IPS-18c (cell line): ENCODE data around the gene COL8A1.

Experiments
- H3K4me3 ChIP-seq: 2 replicates; pipeline ENCODE4 v1.7.0; 2013; ENCODE audit warnings: low read depth, mild to moderate bottlenecking, low read length, moderate library complexity; ENCODE audit not compliant: insufficient read depth
- H3K9me3 ChIP-seq: one replicate; pipeline ENCODE4 v1.6.1; 2013; ENCODE audit warnings: mild to moderate bottlenecking, low read length, moderate library complexity; ENCODE audit not compliant: control insufficient read depth, insufficient read depth

Gene COL8A1

GRCh38 chr3:99761415-99762165, 123.2 kb downstream of the COL8A1 start:
- Histone ChIP-seq H3K9me3 (no peaks in the 10 kb centered on the region), H3K4me3 (no peak overlapping the region)

DNA sequence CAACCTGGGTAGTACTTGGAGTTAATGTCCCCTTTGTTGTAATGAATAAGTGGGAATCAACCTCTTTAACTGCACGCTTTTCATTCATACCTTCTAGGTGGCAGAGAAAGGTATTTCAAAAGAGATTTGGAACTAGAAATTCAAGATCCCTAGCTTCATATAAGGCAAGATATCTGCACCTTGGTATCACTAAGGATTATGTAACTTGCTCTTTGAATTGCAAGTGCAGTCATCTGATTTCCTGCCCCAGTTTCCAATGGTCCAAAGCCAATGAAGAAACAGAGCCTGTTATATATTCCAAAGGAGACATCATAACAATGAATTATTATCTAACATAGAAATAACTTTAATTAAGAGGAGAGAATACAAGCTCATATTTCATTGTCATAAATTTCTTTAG, 124.5 kb downstream of the COL8A1 start:
- Histone ChIP-seq H3K4me3 (no peak overlapping the region), H3K9me3 (no peaks in the 10 kb centered on the region)

GRCh38 chr3:99764377-99764776, 126.0 kb downstream of the COL8A1 start:
- no peak overlapping the region for H3K4me3 ChIP-seq
- no peaks in the 10 kb centered on the region for H3K9me3 ChIP-seq

DNA sequence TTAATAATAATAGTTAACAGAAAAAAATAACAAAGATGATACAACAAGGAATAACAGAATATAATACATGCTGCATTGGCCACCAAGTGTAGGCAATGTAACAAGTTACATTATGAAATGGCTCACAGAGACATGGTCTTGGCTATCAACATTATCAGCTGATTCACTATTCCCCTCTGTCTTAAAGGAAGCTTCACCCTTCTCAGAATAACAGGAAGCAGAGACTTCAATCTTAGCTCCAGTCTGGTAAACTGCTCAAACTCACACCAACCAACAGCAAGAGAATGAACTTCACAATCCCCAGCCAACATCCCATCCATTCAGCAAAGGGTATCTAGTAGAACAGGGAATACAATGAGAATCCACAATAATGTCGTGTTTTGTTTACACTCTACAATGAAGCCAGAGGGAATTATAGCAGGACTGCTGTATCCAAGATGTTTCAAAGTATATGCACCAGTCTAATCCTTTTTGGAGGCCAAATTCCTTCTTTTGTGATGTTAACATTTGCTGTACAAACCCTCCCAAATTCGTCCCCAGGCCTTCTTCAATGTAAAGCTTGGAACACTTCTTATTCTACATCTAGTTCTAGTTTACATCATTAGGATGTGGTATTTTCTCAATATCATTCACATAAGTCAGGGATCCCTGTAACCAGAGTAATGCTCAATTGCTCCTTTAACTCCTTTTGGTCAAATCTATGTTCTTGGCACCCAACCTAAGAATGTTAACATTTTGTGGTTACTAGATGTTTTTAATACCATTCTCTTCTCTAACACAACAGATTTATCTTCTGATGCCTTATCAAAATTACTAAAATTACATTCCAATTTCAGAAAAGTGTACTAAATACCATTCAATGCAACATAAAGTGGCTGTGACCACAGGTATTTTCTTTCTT, 126.9 kb downstream of the COL8A1 start:
- H3K4me3 ChIP-seq = no peak overlapping the region

GRCh38 chr3:99767291-99767690, 128.9 kb downstream of the COL8A1 start:
- no peaks in the 10 kb centered on the region for H3K9me3 ChIP-seq

More for the DNA sequence above, 126.9 kb downstream of the COL8A1 start:
- no peaks in the 10 kb centered on the region for H3K9me3 ChIP-seq

GRCh38 chr3:99768126-99768525, 129.7 kb downstream of the COL8A1 start:
- Histone ChIP-seq H3K4me3 (no peak overlapping the region), H3K9me3 (no peaks in the 10 kb centered on the region)

More at GRCh38 chr3:99767291-99767690, 128.9 kb downstream of the COL8A1 start:
- H3K4me3 ChIP-seq = no peak overlapping the region

GRCh38 chr3:99768808-99769501, 130.6 kb downstream of the COL8A1 start:
- Histone ChIP-seq H3K9me3 (no peaks in the 10 kb centered on the region), H3K4me3 (no peak overlapping the region)

DNA sequence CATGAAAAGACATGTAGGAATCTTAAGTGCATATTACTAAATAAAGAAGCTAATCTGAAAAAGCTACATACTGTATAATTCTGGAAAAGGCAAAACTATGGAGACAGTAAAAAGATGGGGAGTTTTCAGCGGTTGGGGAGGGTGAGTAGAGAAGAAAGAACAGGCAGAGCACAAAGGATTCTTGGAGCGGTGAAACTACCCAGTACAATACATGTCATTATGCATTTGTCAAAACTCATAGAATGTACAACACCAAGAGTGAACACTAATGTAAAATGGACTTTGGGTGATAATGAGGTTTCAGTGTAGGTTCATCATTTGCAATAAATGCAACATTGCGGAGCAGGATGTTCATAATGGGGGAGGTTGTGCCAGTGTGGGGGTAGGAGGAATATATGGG, 133.8 kb downstream of the COL8A1 start:
- Histone ChIP-seq H3K4me3 (no peak overlapping the region), H3K9me3 (no peaks in the 10 kb centered on the region)

GRCh38 chr3:99772671-99773070, 134.3 kb downstream of the COL8A1 start:
- H3K4me3 ChIP-seq = no peak overlapping the region
- H3K9me3 ChIP-seq = no peaks in the 10 kb centered on the region

GRCh38 chr3:99774467-99774866, 136.1 kb downstream of the COL8A1 start:
- Histone ChIP-seq H3K9me3 (no peaks in the 10 kb centered on the region), H3K4me3 (no peak overlapping the region)

DNA sequence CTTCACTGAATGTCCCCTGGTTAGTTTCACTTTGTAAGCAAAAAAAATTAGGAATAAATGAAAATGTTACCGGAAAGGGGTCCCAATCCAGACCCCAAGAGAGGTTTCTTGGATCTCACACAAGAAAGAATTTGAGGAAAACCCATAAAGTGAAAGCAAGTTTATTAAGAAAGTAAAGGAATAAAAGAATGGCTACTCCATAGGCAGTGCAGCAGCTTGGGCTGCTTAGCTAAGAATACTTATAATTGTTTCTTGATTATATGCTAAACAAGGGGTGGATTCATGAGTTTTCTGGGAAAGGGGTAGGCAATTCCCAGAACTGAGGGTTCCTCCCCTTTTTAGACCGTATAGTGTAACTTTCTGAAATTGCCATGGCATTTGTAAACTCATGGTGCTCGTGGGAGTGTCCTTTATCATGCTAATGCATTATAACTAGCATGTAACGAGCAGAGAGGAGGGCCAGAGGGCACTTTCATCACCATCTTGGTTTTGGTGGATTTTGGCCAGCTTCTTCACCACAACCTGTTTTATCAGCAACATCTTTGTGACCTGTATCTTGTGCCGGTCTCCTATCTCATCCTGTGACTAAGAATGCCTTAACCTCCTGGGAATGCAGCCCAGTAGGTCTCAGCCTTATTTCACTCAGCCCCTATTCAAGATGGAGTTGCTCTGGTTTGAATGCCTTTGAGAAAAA, 138.3 kb downstream of the COL8A1 start:
- Histone ChIP-seq H3K4me3 (no peak overlapping the region), H3K9me3 (no peaks in the 10 kb centered on the region)

DNA sequence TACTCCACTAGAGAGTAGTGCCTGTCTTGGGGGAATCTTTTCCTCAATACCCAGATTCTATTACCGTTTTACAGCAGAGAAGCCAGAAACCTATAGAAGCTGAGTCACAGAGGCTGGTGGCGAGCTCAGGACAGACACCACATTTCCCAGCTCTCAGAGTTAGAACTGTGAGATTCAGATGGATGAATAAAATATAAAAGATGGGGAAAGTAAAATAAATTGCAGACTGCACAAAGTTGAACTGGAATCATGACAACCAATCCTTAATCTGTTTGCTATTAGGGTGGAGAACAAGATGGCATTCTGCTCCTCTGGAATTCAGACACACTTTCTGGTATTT, 138.8 kb downstream of the COL8A1 start:
- Histone ChIP-seq H3K9me3 (no peaks in the 10 kb centered on the region), H3K4me3 (no peak overlapping the region)

GRCh38 chr3:99777708-99778107, 139.3 kb downstream of the COL8A1 start:
- Histone ChIP-seq H3K4me3 (no peak overlapping the region), H3K9me3 (no peaks in the 10 kb centered on the region)

DNA sequence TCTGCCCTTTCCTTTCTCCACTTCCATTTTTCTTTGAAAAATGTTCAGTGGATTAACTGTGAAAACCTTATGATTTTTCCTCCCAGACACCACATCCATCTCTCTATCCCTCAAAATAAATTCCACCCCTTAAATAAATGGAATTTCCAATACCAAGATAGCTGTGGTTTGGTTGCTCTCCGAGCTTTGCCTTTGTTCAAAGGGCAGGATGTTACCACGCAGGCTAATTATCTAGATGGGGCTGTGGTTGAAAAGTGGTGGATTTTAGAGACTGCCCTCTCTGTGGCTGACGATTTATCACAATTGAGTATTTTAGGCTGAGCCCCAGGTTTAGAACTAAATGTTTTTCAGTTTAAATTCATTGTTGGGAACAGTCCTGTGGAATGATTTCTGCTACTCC, 142.4 kb downstream of the COL8A1 start:
- Histone ChIP-seq H3K9me3 (no peaks in the 10 kb centered on the region), H3K4me3 (no peak overlapping the region)

DNA sequence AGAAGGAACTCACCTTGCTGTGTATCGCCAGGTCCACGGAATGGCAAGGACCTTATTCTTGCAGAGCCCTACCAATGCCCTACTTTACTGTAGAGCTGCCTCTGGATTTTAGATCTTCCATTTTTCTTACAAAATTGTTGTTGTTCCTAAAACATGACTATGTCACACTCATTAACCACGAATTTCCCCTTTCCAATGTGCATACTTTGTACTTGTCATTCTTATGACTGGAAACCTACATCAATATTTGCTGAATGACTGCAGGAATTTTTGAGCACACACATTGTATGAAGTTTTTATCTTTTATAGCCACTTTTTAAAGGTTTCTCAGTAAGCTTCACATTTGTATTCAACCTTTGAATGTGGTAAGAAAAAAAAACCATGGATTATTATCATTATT, 143.4 kb downstream of the COL8A1 start:
- no peak overlapping the region for H3K4me3 ChIP-seq

DNA sequence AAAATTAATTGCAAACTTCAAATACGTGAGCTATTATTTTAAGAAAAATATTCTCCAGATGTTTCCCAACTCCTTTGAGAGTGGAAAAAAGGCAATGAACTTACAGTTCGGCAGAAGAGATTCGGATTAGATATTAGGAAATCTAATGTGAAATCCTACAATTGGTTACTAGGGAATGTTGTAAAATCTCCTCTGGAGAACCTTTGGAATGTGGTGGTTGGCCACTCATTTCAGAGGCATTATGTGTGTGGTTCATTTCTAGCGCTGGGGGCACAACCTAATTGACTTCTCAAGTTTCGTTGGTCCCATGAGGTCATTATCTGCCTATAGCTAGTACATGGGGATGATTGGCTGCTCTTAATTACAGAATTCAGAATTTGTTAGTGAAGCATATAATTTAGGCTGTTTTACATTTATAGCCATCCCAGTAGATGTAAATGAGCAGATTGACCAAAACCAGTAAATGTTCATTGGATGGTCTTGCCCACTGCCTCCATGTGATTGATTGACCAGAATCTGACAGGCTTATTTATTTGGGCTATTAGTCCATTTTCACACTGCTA, 144.7 kb downstream of the COL8A1 start:
- Histone ChIP-seq H3K4me3 (no peak overlapping the region), H3K9me3 (no peaks in the 10 kb centered on the region)

More for the DNA sequence above, 143.4 kb downstream of the COL8A1 start:
- H3K9me3 ChIP-seq = no peaks in the 10 kb centered on the region
